Lower lobe of right lung (tissue), 2 donors: ENCODE results near the gene TNRC6B. TPM values are rescaled to one million over a fixed set of nuclear protein-coding genes. Genes with fewer than 3 reads are reported as not detected.

ENCODE experiments used
- ATAC-seq, 2 donors: fragments of 200-7000 bp; cut with Tn5 transposase; one replicate each; pipeline ENCODE4 v1.9.1; 2020 to 2022; ENCODE audit warnings: mild to moderate bottlenecking in 2 of 2, moderate library complexity in 2 of 2
- DNase-seq: peaks from one replicate; pipeline ENCODE4 v3.0.0-alpha.2; 2020
- H3K27ac ChIP-seq: fragments of 200-600 bp; one replicate; pipeline ENCODE4 v1.8.0; 2022
- H3K27me3 ChIP-seq: fragments of 200-600 bp; one replicate; pipeline ENCODE4 v1.8.0; 2022; ENCODE audit warnings: low read depth
- H3K36me3 ChIP-seq: fragments of 200-600 bp; one replicate; pipeline ENCODE4 v1.8.0; 2022; ENCODE audit warnings: mild to moderate bottlenecking
- H3K4me1 ChIP-seq: fragments of 200-600 bp; one replicate; pipeline ENCODE4 v1.8.0; 2022
- H3K4me3 ChIP-seq: fragments of 200-600 bp; one replicate; pipeline ENCODE4 v1.8.0; 2022; ENCODE audit warnings: mild to moderate bottlenecking
- H3K9me3 ChIP-seq: fragments of 200-600 bp; one replicate; pipeline ENCODE4 v1.8.0; 2022
- CTCF ChIP-seq: fragments of 200-600 bp; IDR thresholded peaks from one replicate; pipeline ENCODE4 v1.8.0; 2022; ENCODE audit warnings: antibody characterized with exemption, mild to moderate bottlenecking
- intact Hi-C: fragments of 100-400 bp; cut with DNase I; formaldehyde crosslinking; loops from one replicate; pipeline ENCODE4 v1.11.0; 2022
- total RNA-seq: library from RNA; stranded (reverse); fragmentation: NEBNext Ultra II Directional; extraction: Animal tissue kit (Norgen Biotek cat#: 25700); gene quantifications from one replicate; pipeline ENCODE4 v1.2.1, GENCODE V29; 2021
- donor health status: DM: no; HTN: yes; CAD: no; lungs with severe emphysema.

Gene TNRC6B
- total RNA-seq, 1 donor from 2014 or later, result 54.6 TPM

GRCh38 chr22:40240160-40240559, 62.4 kb downstream of the TNRC6B start:
- no peak for ATAC-seq
- intact Hi-C loops, result no loop called here
- no peaks in the 10 kb centered on the region for H3K9me3 ChIP-seq
- H3K4me3 ChIP-seq, result no peak overlapping the region
- DNase-seq, result no peak
- no peaks in the 10 kb centered on the region for H3K27me3 ChIP-seq
- H3K4me1 ChIP-seq, result peaks cover 68% of the 10 kb centered on the region
- no peak for TF ChIP-seq CTCF
- no peaks in the 10 kb centered on the region for H3K36me3 ChIP-seq
- no peak overlapping the region for H3K27ac ChIP-seq

- ATAC-seq (no peak), DNase-seq (no peak)
- Histone ChIP-seq H3K4me1 (peaks cover 63% of the 10 kb centered on the region), H3K4me3 (no peak overlapping the region), H3K9me3 (no peaks in the 10 kb centered on the region), H3K27ac (no peak overlapping the region), H3K27me3 (no peaks in the 10 kb centered on the region), H3K36me3 (no peaks in the 10 kb centered on the region)
- intact Hi-C loops, result no loop called here
- TF ChIP-seq CTCF, result no peak
Observed at GRCh38 chr22:40240686-40241085, 63.0 kb downstream of the TNRC6B start.

- H3K27me3 ChIP-seq, result no peaks in the 10 kb centered on the region
- DNase-seq (no peak), ATAC-seq (no peak)
- TF ChIP-seq CTCF, result no peak
- H3K4me1 ChIP-seq, result peaks cover 57% of the 10 kb centered on the region
- intact Hi-C loops, result no loop called here
- H3K27ac ChIP-seq, result no peak overlapping the region
- H3K9me3 ChIP-seq, result no peaks in the 10 kb centered on the region
- peaks cover under 1% of the 10 kb centered on the region for H3K36me3 ChIP-seq
- no peak overlapping the region for H3K4me3 ChIP-seq
Observed at GRCh38 chr22:40241200-40241763, 63.6 kb downstream of the TNRC6B start.

- Histone ChIP-seq H3K4me3 (no peak overlapping the region), H3K27ac (no peak overlapping the region), H3K36me3 (peaks cover 23% of the 10 kb centered on the region), H3K4me1 (peaks cover 42% of the 10 kb centered on the region), H3K9me3 (no peaks in the 10 kb centered on the region), H3K27me3 (no peaks in the 10 kb centered on the region)
- peak in 1 of 2 donors; percentile 50 for ATAC-seq
- DNase-seq, result no peak
- no peak for TF ChIP-seq CTCF
- intact Hi-C loops, result no loop called here
Observed at GRCh38 chr22:40243891-40244290, 66.2 kb downstream of the TNRC6B start.

GRCh38 chr22:40244586-40244985, 66.9 kb downstream of the TNRC6B start:
- intact Hi-C loops, result no loop called here
- no peak overlapping the region for H3K27ac ChIP-seq
- no peak overlapping the region for H3K4me3 ChIP-seq
- H3K9me3 ChIP-seq, result no peaks in the 10 kb centered on the region
- no peak for ATAC-seq
- TF ChIP-seq CTCF, result no peak
- DNase-seq, result no peak
- H3K4me1 ChIP-seq, result peaks cover 35% of the 10 kb centered on the region
- H3K36me3 ChIP-seq, result peaks cover 26% of the 10 kb centered on the region
- no peaks in the 10 kb centered on the region for H3K27me3 ChIP-seq
